A549 (cell line): ENCODE data around the gene B4GALT2. TPM values are rescaled to one million over a fixed set of nuclear protein-coding genes. Genes with fewer than 3 reads are reported as not detected.
A peak's percentile ranks its signal among the peaks of the same experiment; 100 is the strongest.

Experiments used
- ATAC-seq, 2 experiments: fragments of 200-7000 bp in 1 of 2; fragments of >200 bp in 1 of 2; cut with Nextera tagmentation in 1 of 2; cut with Tn5 transposase in 1 of 2; 3 replicates each; pipeline versions ENCODE4 v1.8.0 to v1.9.1; 2018 to 2020; ENCODE audit warnings: mild to moderate bottlenecking in 1 of 2, moderate library complexity in 1 of 2
- CTCF ChIA-PET: fragments of 300-600 bp; sonication (Branson Sonifier 250); formaldehyde crosslinking; extraction: SDS; loops from one replicate; lab custom pipeline; 2021; ENCODE audit warnings: antibody characterized with exemption, inconsistent platforms; lab: Yijun Ruan, JAX
- POLR2A ChIA-PET: fragments of 350-600 bp; formaldehyde crosslinking; extraction: SDS; loops from one replicate; lab custom pipeline; 2021; ENCODE audit warnings: antibody characterized with exemption, inconsistent platforms; lab: Yijun Ruan, JAX
- DNase-seq, 2 experiments: peaks; one replicate each; pipeline versions ENCODE4 v3.0.0 to v3.0.0-alpha.2; 2011 to 2016; ENCODE audit warnings: low read depth in 1 of 2, low spot score in 1 of 2
- FAIRE-seq: peaks from 2 replicates; lab custom pipeline; 2011; peaks lifted over from hg19 to GRCh38; lab: Jason Lieb, UNC
- H3K27ac ChIP-seq, 2 experiments: fragments of >200 bp; sonication (Bioruptor Twin); formaldehyde crosslinking; 3 replicates each; pipeline ENCODE4 v1.5.1; 2016 to 2017
- H3K4me1 ChIP-seq: fragments of >200 bp; sonication (Bioruptor Twin); formaldehyde crosslinking; 3 replicates; pipeline ENCODE4 v1.6.1; 2016
- H3K4me2 ChIP-seq: fragments of >200 bp; sonication (Bioruptor Twin); formaldehyde crosslinking; 3 replicates; pipeline ENCODE4 v1.6.1; 2016
- H3K4me3 ChIP-seq: fragments of >200 bp; sonication (Bioruptor Twin); formaldehyde crosslinking; 3 replicates; pipeline ENCODE4 v1.5.1; 2016
- H3K9me3 ChIP-seq: fragments of >200 bp; sonication (Bioruptor Twin); formaldehyde crosslinking; 3 replicates; pipeline ENCODE4 v1.6.1; 2016
- CBX2 ChIP-seq: fragments of 200-600 bp; sonication (generic); IDR thresholded peaks from 2 replicates; pipeline ENCODE4 v1.6.1; 2016; ENCODE audit warnings: low read depth, mild to moderate bottlenecking, borderline replicate concordance
- CEBPB ChIP-seq, 2 experiments: fragments of >200 bp in 1 of 2; sonication (Bioruptor Twin) in 1 of 2; formaldehyde crosslinking in 1 of 2; IDR thresholded peaks; 2 replicates each; pipeline ENCODE4 v1.6.1; 2012 to 2016
- CHD2 ChIP-seq: fragments of 150-350 bp; IDR thresholded peaks from 2 replicates; pipeline ENCODE4 v1.6.1; 2014; ENCODE audit warnings: low read length; ENCODE audit not compliant: partially characterized antibody
- CHD4 ChIP-seq: fragments of 200-600 bp; sonication (generic); IDR thresholded peaks from 2 replicates; pipeline ENCODE4 v1.6.1; 2016; ENCODE audit warnings: antibody characterized with exemption, mild to moderate bottlenecking, borderline replicate concordance
- FOSB ChIP-seq: fragments of 250-450 bp; sonication (Bioruptor Pico); IDR thresholded peaks from 2 replicates; pipeline ENCODE4 v1.5.0; 2020; ENCODE audit warnings: mild to moderate bottlenecking, moderate library complexity
- HOXA7 ChIP-seq: fragments of 250-450 bp; sonication (Bioruptor Pico); IDR thresholded peaks from 2 replicates; pipeline ENCODE4 v1.5.0; 2020; ENCODE audit warnings: mild to moderate bottlenecking, moderate library complexity
- JUN ChIP-seq, 2 experiments: fragments of >200 bp; sonication (Bioruptor Twin); formaldehyde crosslinking; IDR thresholded peaks; 2 replicates in 1 of 2; 3 replicates in 1 of 2; pipeline ENCODE4 v1.6.1; 2016 to 2017
- JUNB ChIP-seq: fragments of >200 bp; sonication (Bioruptor Twin); formaldehyde crosslinking; IDR thresholded peaks from 2 replicates; pipeline ENCODE4 v1.6.1; 2016
- MAZ ChIP-seq: fragments of 150-350 bp; IDR thresholded peaks from 2 replicates; pipeline ENCODE4 v1.6.1; 2014; ENCODE audit warnings: antibody characterized with exemption, low read depth, low read length, borderline replicate concordance
- MYC ChIP-seq: IDR thresholded peaks from 2 replicates; pipeline ENCODE4 v1.6.1; 2012; ENCODE audit warnings: mild to moderate bottlenecking, inconsistent platforms, low read length, improper control_type of control experiment, borderline replicate concordance
- PHF8 ChIP-seq: fragments of 200-600 bp; sonication (generic); IDR thresholded peaks from 2 replicates; pipeline ENCODE4 v1.6.1; 2016; ENCODE audit warnings: low read depth, mild to moderate bottlenecking, antibody characterized with exemption, moderate library complexity, borderline replicate concordance
- POLR2A ChIP-seq: IDR thresholded peaks from 2 replicates; pipeline ENCODE4 v1.6.1; 2012; ENCODE audit warnings: mild to moderate bottlenecking, low read length
- POLR2AphosphoS2 ChIP-seq: conservative IDR thresholded peaks from 2 replicates; pipeline ENCODE4 v1.6.1; 2012; ENCODE audit warnings: low read length, improper control_type of control experiment, inconsistent platforms
- RAD21 ChIP-seq, 2 experiments: fragments of >200 bp in 1 of 2; sonication (Bioruptor Twin) in 1 of 2; formaldehyde crosslinking in 1 of 2; IDR thresholded peaks in 1 of 2; conservative IDR thresholded peaks in 1 of 2; 2 replicates in 1 of 2; 3 replicates in 1 of 2; pipeline ENCODE4 v1.6.1; 2012 to 2018; ENCODE audit warnings: inconsistent platforms in 1 of 2
- RFX5 ChIP-seq: fragments of 450-650 bp; IDR thresholded peaks from 2 replicates; pipeline ENCODE4 v1.7.1; 2014; ENCODE audit warnings: antibody characterized with exemption, mild to moderate bottlenecking, moderate library complexity
- RNF2 ChIP-seq: fragments of 200-600 bp; sonication (generic); IDR thresholded peaks from 2 replicates; pipeline ENCODE4 v1.6.1; 2016; ENCODE audit warnings: low read depth, mild to moderate bottlenecking, antibody characterized with exemption, moderate library complexity, borderline replicate concordance
- TFCP2L1 ChIP-seq: fragments of 250-450 bp; sonication (Bioruptor Pico); IDR thresholded peaks from 2 replicates; pipeline ENCODE4 v1.5.0; 2021; ENCODE audit warnings: mild to moderate bottlenecking
- TP53 ChIP-seq: fragments of 250-450 bp; sonication (Bioruptor Pico); IDR thresholded peaks from 2 replicates; pipeline ENCODE4 v1.5.0; 2021; ENCODE audit warnings: mild to moderate bottlenecking, moderate library complexity
- WGBS: methylation state at CpG from one replicate; pipeline ENCODE4 v1.1.6; 2017; ENCODE audit errors: missing lambda C conversion rate; 5-methylcytosine and 5-hydroxymethylcytosine counted together
- polyA plus RNA-seq, 4 experiments: library from polyadenylated mRNA; depleted of rRNA in 3 of 4; stranded (reverse); fragments of >200 nt; fragmentation: RNase III in 1 of 4; extraction: RNeasy Plus Mini Kit Qiagen cat#74134 plus additional on column Dnase treatment in 1 of 4; gene quantifications; 2 replicates in 3 of 4; 3 replicates in 1 of 4; pipeline ENCODE4 v1.2.3, GENCODE V29; 2011 to 2017
- TF ChIP-seq, protein P1 (sequence below): fragments of 200-600 bp; sonication (generic); IDR thresholded peaks from 2 replicates; pipeline ENCODE4 v1.6.1; 2016; ENCODE audit warnings: antibody characterized with exemption, mild to moderate bottlenecking, moderate library complexity
- TF ChIP-seq, protein P2 (sequence below): IDR thresholded peaks from 2 replicates; pipeline ENCODE4 v1.6.1; 2012; ENCODE audit warnings: low read depth, borderline replicate concordance
- TF ChIP-seq, protein P3 (sequence below): fragments of 450-650 bp; IDR thresholded peaks from 2 replicates; pipeline ENCODE4 v1.6.1; 2014; ENCODE audit warnings: antibody characterized with exemption
- TF ChIP-seq, protein P4 (sequence below): IDR thresholded peaks from 2 replicates; pipeline ENCODE4 v1.6.1; 2012
- TF ChIP-seq, protein P5 (sequence below): fragments of >200 bp; sonication (Bioruptor Twin); formaldehyde crosslinking; IDR thresholded peaks from 3 replicates; pipeline ENCODE4 v1.6.1; 2016

The B4GALT2 gene
- polyA plus RNA-seq, 2 of the 4 experiments (the other 2 are of a cell fraction), result 19.0 to 35.8 TPM

DNA sequence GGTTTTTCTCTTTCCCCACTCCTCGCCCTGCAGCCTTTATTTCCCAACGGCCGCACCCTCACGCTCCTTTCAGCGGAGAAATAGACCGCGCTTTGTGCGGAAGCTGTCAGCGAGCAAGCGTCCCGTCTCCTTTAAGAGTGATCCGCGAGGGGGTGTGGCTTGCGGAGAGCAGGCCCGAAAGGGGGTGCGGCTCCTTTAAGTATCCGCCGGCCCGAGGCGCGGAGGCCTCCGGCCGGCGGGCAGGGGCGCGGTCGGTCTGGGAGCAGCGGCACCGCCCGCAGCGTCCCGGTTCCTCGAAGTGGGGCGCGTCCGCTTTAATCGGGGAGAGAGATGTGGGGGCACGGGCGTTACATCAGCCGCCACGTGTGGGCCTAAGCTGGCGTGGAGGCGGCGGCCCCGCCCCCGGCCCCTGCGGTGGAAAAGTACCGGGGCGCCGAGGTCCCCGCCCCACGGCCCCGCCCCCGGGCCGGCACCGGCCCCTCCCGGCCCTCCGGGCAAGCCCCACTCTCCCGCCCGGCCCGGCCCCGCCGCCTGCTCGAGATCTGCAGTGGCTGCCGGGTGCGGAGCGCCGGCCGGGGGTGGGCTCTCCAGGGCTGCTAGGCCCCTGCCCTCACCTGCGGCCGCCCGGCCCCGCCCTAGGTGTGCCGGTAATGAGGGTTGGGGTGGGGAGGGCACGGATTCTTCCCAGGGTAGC is 51.0 kb downstream of the B4GALT2 start:
- ATAC-seq (peak; percentile 78 to 80), FAIRE-seq (no peak), DNase-seq (peak; percentile 76 to 88)
- 2% methylated on average over 24 of the region's 75 CpGs for WGBS
- ChIA-PET POLR2A (interaction anchor here (0.6 to 1.2 kb wide), 6 partner anchors 18 to 564 kb away, joined by 3 to 4 read pairs (median 3); no protein-coding TSS in a partner anchor), CTCF (interaction anchor here (2.2 to 25.3 kb wide), 2 partner anchors 17 to 28 kb away, joined by 14 to 412 read pairs; no protein-coding TSS in a partner anchor)
- peak overlapping the region; percentile 96 to 99 for H3K27ac ChIP-seq
- H3K9me3 ChIP-seq, result no peaks in the 10 kb centered on the region
- peak overlapping the region; percentile 94 for H3K4me2 ChIP-seq
- peak overlapping the region; percentile 82 for H3K4me3 ChIP-seq
- peaks cover 46% of the 10 kb centered on the region for H3K4me1 ChIP-seq
- TF ChIP-seq JUNB (no peak), CBX2 (no peak), RAD21 (conservative IDR thresholded peaks at IDR 0.05 in 1 of 2, IDR thresholded peaks at IDR 0.05 in 1 of 2) (no peak), FOSB (no peak), PHF8 (peak; percentile 89), POLR2AphosphoS2 (no peak), TP53 (CRISPR knock-in tag) (no peak), JUN (IDR thresholded peaks at IDR 0.05) (peak; percentile 65 to 69; a peak in 3 of 5 replicates), CEBPB (IDR thresholded peaks at IDR 0.05) (no peak), TFCP2L1 (CRISPR knock-in tag) (no peak), CHD2 (peak; percentile 13), POLR2A (peak; percentile 57), HOXA7 (no peak), MAZ (no peak), RNF2 (no peak), MYC (peak; percentile 90; the same call in 1 of the 2 replicates), RFX5 (no peak), CHD4 (no peak)
- TF ChIP-seq, protein P1, sequence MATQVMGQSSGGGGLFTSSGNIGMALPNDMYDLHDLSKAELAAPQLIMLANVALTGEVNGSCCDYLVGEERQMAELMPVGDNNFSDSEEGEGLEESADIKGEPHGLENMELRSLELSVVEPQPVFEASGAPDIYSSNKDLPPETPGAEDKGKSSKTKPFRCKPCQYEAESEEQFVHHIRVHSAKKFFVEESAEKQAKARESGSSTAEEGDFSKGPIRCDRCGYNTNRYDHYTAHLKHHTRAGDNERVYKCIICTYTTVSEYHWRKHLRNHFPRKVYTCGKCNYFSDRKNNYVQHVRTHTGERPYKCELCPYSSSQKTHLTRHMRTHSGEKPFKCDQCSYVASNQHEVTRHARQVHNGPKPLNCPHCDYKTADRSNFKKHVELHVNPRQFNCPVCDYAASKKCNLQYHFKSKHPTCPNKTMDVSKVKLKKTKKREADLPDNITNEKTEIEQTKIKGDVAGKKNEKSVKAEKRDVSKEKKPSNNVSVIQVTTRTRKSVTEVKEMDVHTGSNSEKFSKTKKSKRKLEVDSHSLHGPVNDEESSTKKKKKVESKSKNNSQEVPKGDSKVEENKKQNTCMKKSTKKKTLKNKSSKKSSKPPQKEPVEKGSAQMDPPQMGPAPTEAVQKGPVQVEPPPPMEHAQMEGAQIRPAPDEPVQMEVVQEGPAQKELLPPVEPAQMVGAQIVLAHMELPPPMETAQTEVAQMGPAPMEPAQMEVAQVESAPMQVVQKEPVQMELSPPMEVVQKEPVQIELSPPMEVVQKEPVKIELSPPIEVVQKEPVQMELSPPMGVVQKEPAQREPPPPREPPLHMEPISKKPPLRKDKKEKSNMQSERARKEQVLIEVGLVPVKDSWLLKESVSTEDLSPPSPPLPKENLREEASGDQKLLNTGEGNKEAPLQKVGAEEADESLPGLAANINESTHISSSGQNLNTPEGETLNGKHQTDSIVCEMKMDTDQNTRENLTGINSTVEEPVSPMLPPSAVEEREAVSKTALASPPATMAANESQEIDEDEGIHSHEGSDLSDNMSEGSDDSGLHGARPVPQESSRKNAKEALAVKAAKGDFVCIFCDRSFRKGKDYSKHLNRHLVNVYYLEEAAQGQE, result no peak
- TF ChIP-seq, protein P2, sequence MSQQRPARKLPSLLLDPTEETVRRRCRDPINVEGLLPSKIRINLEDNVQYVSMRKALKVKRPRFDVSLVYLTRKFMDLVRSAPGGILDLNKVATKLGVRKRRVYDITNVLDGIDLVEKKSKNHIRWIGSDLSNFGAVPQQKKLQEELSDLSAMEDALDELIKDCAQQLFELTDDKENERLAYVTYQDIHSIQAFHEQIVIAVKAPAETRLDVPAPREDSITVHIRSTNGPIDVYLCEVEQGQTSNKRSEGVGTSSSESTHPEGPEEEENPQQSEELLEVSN, result peak; percentile 27; the same call in 1 of the 2 replicates
- TF ChIP-seq, protein P3, sequence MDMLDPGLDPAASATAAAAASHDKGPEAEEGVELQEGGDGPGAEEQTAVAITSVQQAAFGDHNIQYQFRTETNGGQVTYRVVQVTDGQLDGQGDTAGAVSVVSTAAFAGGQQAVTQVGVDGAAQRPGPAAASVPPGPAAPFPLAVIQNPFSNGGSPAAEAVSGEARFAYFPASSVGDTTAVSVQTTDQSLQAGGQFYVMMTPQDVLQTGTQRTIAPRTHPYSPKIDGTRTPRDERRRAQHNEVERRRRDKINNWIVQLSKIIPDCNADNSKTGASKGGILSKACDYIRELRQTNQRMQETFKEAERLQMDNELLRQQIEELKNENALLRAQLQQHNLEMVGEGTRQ, result no peak
- TF ChIP-seq, protein P4, sequence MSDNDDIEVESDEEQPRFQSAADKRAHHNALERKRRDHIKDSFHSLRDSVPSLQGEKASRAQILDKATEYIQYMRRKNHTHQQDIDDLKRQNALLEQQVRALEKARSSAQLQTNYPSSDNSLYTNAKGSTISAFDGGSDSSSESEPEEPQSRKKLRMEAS, result peak; percentile 83
- TF ChIP-seq, protein P5, sequence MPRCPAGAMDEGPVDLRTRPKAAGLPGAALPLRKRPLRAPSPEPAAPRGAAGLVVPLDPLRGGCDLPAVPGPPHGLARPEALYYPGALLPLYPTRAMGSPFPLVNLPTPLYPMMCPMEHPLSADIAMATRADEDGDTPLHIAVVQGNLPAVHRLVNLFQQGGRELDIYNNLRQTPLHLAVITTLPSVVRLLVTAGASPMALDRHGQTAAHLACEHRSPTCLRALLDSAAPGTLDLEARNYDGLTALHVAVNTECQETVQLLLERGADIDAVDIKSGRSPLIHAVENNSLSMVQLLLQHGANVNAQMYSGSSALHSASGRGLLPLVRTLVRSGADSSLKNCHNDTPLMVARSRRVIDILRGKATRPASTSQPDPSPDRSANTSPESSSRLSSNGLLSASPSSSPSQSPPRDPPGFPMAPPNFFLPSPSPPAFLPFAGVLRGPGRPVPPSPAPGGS, result peak; percentile 48; the same call in 2 of the 3 replicates
